Tibial artery (tissue), 4 donors: ENCODE measurements around the gene GLS.

Experiments used
- DNase-seq, 2 donors: peaks; one replicate each; pipeline ENCODE4 v3.0.0-alpha.2; 2019
- H3K27ac ChIP-seq, 2 donors: fragments of 200-600 bp; sonication (generic) in 1 of 2; 1 replicate in 1 of 2; 2 replicates in 1 of 2; pipeline ENCODE4 v1.5.1; 2018 to 2019; ENCODE audit warnings: mild to moderate bottlenecking in 1 of 2
- H3K27me3 ChIP-seq, 2 donors: fragments of 200-600 bp; sonication (generic) in 1 of 2; one replicate each; pipeline versions ENCODE4 v1.5.1 to v1.6.0; 2016 to 2019
- H3K36me3 ChIP-seq, 3 donors: fragments of 200-600 bp; sonication (generic) in 2 of 3; one replicate each; pipeline ENCODE4 v1.5.1; 2016 to 2019; ENCODE audit warnings: mild to moderate bottlenecking in 2 of 3
- H3K4me1 ChIP-seq, 4 donors: fragments of 200-600 bp; sonication (generic) in 2 of 4; 1 replicate in 3 of 4; 2 replicates in 1 of 4; pipeline ENCODE4 v1.5.1; 2016 to 2019
- H3K4me3 ChIP-seq, 2 donors: fragments of 200-600 bp; sonication (generic) in 1 of 2; 1 replicate in 1 of 2; 2 replicates in 1 of 2; pipeline ENCODE4 v1.5.1; 2018 to 2019; ENCODE audit warnings: mild to moderate bottlenecking in 2 of 2
- H3K9me3 ChIP-seq, 3 donors: fragments of 200-600 bp; sonication (generic) in 1 of 3; one replicate each; pipeline ENCODE4 v1.5.1; 2016 to 2019
- intact Hi-C: fragments of 100-400 bp; cut with DNase I; formaldehyde crosslinking; loops from one replicate; pipeline ENCODE4 v1.15.0; 2023; ENCODE audit warnings: low total_unique reads
- TF ChIP-seq, protein P1 (sequence below), 2 experiments: fragments of 200-600 bp in 1 of 2; fragments of 450-650 bp in 1 of 2; IDR thresholded peaks; one replicate each; pipeline ENCODE4 v1.5.1; 2017 to 2019; ENCODE audit warnings: antibody characterized with exemption in 2 of 2, mild to moderate bottlenecking in 1 of 2, moderate library complexity in 1 of 2

GLS gene

DNA sequence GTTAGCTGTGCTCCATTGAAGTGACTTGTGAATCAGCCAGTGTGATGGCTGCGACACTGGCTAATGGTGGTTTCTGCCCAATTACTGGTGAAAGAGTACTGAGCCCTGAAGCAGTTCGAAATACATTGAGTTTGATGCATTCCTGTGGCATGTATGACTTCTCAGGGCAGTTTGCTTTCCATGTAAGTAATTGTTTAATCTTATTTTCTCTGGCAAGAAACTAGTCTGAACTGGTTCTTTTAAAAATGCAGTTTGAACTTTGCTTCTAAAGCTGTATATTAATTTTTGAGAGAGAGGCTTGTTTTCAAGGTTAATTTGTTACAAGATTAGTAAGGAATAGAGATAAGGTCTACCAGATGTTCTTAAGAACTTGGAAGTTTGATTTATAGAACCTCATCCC lies 46.7 kb downstream of the GLS start:
- no peak for DNase-seq
- intact Hi-C loops, result no loop called here
- Histone ChIP-seq H3K9me3 (no peaks in the 10 kb centered on the region), H3K4me3 (no peak overlapping the region), H3K27me3 (no peaks in the 10 kb centered on the region), H3K4me1 (peaks cover 0 to 57% (median 0%) of the 10 kb centered on the region in 4 donors), H3K36me3 (peaks cover 29 to 70% (median 53%) of the 10 kb centered on the region in 3 donors), H3K27ac (peak overlapping the region; percentile 15 to 38)
- TF ChIP-seq, protein P1, sequence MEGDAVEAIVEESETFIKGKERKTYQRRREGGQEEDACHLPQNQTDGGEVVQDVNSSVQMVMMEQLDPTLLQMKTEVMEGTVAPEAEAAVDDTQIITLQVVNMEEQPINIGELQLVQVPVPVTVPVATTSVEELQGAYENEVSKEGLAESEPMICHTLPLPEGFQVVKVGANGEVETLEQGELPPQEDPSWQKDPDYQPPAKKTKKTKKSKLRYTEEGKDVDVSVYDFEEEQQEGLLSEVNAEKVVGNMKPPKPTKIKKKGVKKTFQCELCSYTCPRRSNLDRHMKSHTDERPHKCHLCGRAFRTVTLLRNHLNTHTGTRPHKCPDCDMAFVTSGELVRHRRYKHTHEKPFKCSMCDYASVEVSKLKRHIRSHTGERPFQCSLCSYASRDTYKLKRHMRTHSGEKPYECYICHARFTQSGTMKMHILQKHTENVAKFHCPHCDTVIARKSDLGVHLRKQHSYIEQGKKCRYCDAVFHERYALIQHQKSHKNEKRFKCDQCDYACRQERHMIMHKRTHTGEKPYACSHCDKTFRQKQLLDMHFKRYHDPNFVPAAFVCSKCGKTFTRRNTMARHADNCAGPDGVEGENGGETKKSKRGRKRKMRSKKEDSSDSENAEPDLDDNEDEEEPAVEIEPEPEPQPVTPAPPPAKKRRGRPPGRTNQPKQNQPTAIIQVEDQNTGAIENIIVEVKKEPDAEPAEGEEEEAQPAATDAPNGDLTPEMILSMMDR (IDR thresholded peaks at IDR 0.05), result no peak

- H3K27me3 ChIP-seq, result no peaks in the 10 kb centered on the region
- peaks cover 15 to 60% (median 36%) of the 10 kb centered on the region in 3 donors for H3K36me3 ChIP-seq
- H3K4me3 ChIP-seq, result no peak overlapping the region
- intact Hi-C loops, result no loop called here
- H3K9me3 ChIP-seq, result no peaks in the 10 kb centered on the region
- H3K4me1 ChIP-seq, result peaks cover 0 to 51% (median 0%) of the 10 kb centered on the region in 4 donors
- TF ChIP-seq, protein P1 (IDR thresholded peaks at IDR 0.05), result no peak
- DNase-seq, result no peak
- no peak overlapping the region for H3K27ac ChIP-seq
Observed at GRCh38 chr2:190929919-190930318, 49.3 kb downstream of the GLS start.

GRCh38 chr2:190930411-190930810 lies 49.8 kb downstream of the GLS start:
- H3K4me3 ChIP-seq, result no peak overlapping the region
- no peak for DNase-seq
- H3K4me1 ChIP-seq, result peaks cover 0 to 51% (median 0%) of the 10 kb centered on the region in 4 donors
- H3K27ac ChIP-seq, result no peak overlapping the region
- no peaks in the 10 kb centered on the region for H3K27me3 ChIP-seq
- TF ChIP-seq, protein P1 (IDR thresholded peaks at IDR 0.05), result no peak
- no peaks in the 10 kb centered on the region for H3K9me3 ChIP-seq
- peaks cover 15 to 55% (median 32%) of the 10 kb centered on the region in 3 donors for H3K36me3 ChIP-seq
- intact Hi-C loops, result no loop called here

- H3K36me3 ChIP-seq, result peaks cover 15 to 47% (median 24%) of the 10 kb centered on the region in 3 donors
- intact Hi-C loops, result no loop called here
Observed at GRCh38 chr2:190932514-190932913, 51.9 kb downstream of the GLS start.

GRCh38 chr2:190933361-190933760 lies 52.7 kb downstream of the GLS start:
- Histone ChIP-seq H3K9me3 (no peaks in the 10 kb centered on the region), H3K27ac (no peak overlapping the region), H3K4me3 (no peak overlapping the region), H3K27me3 (no peaks in the 10 kb centered on the region), H3K4me1 (peaks cover 0 to 57% (median 1%) of the 10 kb centered on the region in 4 donors), H3K36me3 (peaks cover 15 to 43% (median 22%) of the 10 kb centered on the region in 3 donors)
- intact Hi-C loops, result no loop called here
- DNase-seq, result no peak
- TF ChIP-seq, protein P1 (IDR thresholded peaks at IDR 0.05), result no peak

More at GRCh38 chr2:190932514-190932913, 51.9 kb downstream of the GLS start:
- Histone ChIP-seq H3K27me3 (no peaks in the 10 kb centered on the region), H3K4me1 (peaks cover 0 to 53% (median 0%) of the 10 kb centered on the region in 4 donors), H3K27ac (peak overlapping the region in 1 of 2 donors; percentile 9), H3K9me3 (no peaks in the 10 kb centered on the region), H3K4me3 (no peak overlapping the region)
- TF ChIP-seq, protein P1 (IDR thresholded peaks at IDR 0.05), result no peak
- DNase-seq, result no peak

GRCh38 chr2:190935054-190935453 lies 54.4 kb downstream of the GLS start:
- no peaks in the 10 kb centered on the region for H3K27me3 ChIP-seq
- no peak overlapping the region for H3K4me3 ChIP-seq
- intact Hi-C loops, result no loop called here
- H3K27ac ChIP-seq, result no peak overlapping the region
- no peaks in the 10 kb centered on the region for H3K9me3 ChIP-seq
- peaks cover 0 to 71% (median 6%) of the 10 kb centered on the region in 4 donors for H3K4me1 ChIP-seq
- TF ChIP-seq, protein P1 (IDR thresholded peaks at IDR 0.05), result no peak
- H3K36me3 ChIP-seq, result peaks cover 7 to 28% (median 11%) of the 10 kb centered on the region in 3 donors
- no peak for DNase-seq
